Panc1 (cell line): ENCODE results near the gene PCNT.

Source experiments
- SIN3A ChIP-seq: IDR thresholded peaks from 2 replicates; pipeline ENCODE4 v1.6.1; 2012; ENCODE audit warnings: low read depth, mild to moderate bottlenecking, low read length, moderate library complexity, borderline replicate concordance; ENCODE audit not compliant: insufficient read depth
- TF ChIP-seq, protein P1 (sequence below): fragments of 450-650 bp; IDR thresholded peaks from 2 replicates; pipeline ENCODE4 v1.5.1; 2017; ENCODE audit warnings: mild to moderate bottlenecking

DNA sequence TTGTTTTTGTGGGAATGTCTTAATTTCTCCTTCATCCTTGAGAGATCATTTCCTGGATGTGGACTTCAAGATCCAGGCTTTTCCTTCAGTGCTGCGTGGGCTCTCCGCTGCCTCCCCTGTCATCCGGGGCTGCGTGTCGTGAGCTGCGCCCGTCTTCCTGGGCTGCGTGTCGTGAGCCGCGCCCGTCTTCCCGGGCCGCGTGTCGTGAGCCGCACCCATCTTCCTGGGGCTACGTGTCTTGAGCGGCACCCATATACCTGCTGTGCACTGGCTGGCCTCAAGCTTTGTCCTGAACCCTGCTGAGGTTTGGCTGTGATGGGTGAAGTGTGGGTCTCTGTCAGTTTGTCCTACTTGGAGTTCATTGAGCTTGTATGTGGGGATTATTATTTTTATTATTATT lies 55.1 kb downstream of the PCNT start:
- TF ChIP-seq, protein P1, sequence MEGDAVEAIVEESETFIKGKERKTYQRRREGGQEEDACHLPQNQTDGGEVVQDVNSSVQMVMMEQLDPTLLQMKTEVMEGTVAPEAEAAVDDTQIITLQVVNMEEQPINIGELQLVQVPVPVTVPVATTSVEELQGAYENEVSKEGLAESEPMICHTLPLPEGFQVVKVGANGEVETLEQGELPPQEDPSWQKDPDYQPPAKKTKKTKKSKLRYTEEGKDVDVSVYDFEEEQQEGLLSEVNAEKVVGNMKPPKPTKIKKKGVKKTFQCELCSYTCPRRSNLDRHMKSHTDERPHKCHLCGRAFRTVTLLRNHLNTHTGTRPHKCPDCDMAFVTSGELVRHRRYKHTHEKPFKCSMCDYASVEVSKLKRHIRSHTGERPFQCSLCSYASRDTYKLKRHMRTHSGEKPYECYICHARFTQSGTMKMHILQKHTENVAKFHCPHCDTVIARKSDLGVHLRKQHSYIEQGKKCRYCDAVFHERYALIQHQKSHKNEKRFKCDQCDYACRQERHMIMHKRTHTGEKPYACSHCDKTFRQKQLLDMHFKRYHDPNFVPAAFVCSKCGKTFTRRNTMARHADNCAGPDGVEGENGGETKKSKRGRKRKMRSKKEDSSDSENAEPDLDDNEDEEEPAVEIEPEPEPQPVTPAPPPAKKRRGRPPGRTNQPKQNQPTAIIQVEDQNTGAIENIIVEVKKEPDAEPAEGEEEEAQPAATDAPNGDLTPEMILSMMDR, result no peak
- TF ChIP-seq SIN3A, result no peak
